ENCODE results near the gene GRID2.

GRCh38 chr4:93605163-93605562 lies 1301.4 kb downstream of the GRID2 start:
- TF ChIP-seq CTCF (IDR thresholded peaks at IDR 0.05): no peak
- TF ChIP-seq POLR2AphosphoS5 (IDR thresholded peaks at IDR 0.05): no peak
- no peak for TF ChIP-seq EP300 (IDR thresholded peaks at IDR 0.05; ENCODE audit: low read depth)
- TF ChIP-seq POLR2A (IDR thresholded peaks at IDR 0.05): no peak

All from transverse colon (tissue), 4 donors.